GM12878 (cell line): ENCODE data around the gene GRIA4. TPM values are rescaled to one million over a fixed set of nuclear protein-coding genes. Genes with fewer than 3 reads are reported as not detected.

Experiments
- ATAC-seq: fragments of 200-7000 bp; cut with Tn5 transposase; 3 replicates; pipeline ENCODE4 v1.9.1; 2020; ENCODE audit warnings: mild to moderate bottlenecking, moderate library complexity
- BruUV-seq: library from RNA; stranded (reverse); fragments of 400-500 nt; replicated peaks from 2 replicates; lab custom pipeline; 2021; lab: Mats Ljungman, UMichigan
- CTCF ChIA-PET: fragments of 300-600 bp; sonication (Branson Sonifier 250); formaldehyde crosslinking; extraction: SDS; loops from one replicate; lab custom pipeline; 2021; ENCODE audit warnings: inconsistent platforms; lab: Yijun Ruan, JAX
- POLR2A ChIA-PET: fragments of 350-600 bp; formaldehyde crosslinking; extraction: SDS; loops from one replicate; lab custom pipeline; 2021; ENCODE audit warnings: inconsistent platforms; lab: Charles Lee
- RAD21 ChIA-PET: fragments of 300-600 bp; sonication (Branson Sonifier 250); formaldehyde crosslinking; loops from one replicate; lab custom pipeline; 2023; ENCODE audit warnings: antibody characterized with exemption; ENCODE audit not compliant: unreplicated experiment; lab: Charles Lee
- SMC1A ChIA-PET: fragments of 300-600 bp; sonication (Branson Sonifier 250); formaldehyde crosslinking; loops from one replicate; lab custom pipeline; 2023; ENCODE audit not compliant: unreplicated experiment, uncharacterized antibody; lab: Charles Lee
- DNase-seq: peaks from one replicate; pipeline ENCODE4 v3.0.0-alpha.2; 2011; ENCODE audit warnings: low read depth, low spot score
- FAIRE-seq: peaks from 3 replicates; lab custom pipeline; 2011; peaks lifted over from hg19 to GRCh38; lab: Jason Lieb, UNC
- H2AFZ ChIP-seq: 2 replicates; pipeline ENCODE4 v1.6.0; 2011; ENCODE audit warnings: low read depth, low read length, control low read depth; ENCODE audit not compliant: control insufficient read depth
- H3K27ac ChIP-seq: 2 replicates; pipeline ENCODE4 v1.5.1; 2011; ENCODE audit warnings: control low read depth; ENCODE audit not compliant: control insufficient read depth, insufficient read depth
- H3K27me3 ChIP-seq, 2 experiments: replicated peaks in 1 of 2; 2 replicates each; pipeline versions ENCODE4 v1.6.0 to v1.6.1; 2011; ENCODE audit warnings: low read length in 1 of 2; ENCODE audit not compliant: control insufficient read depth in 2 of 2, insufficient read depth in 2 of 2
- H3K36me3 ChIP-seq, 2 experiments: 2 replicates each; pipeline ENCODE4 v1.5.1; 2011; ENCODE audit warnings: low read length in 1 of 2; ENCODE audit not compliant: control insufficient read depth in 2 of 2, insufficient read depth in 2 of 2
- H3K4me1 ChIP-seq: 2 replicates; pipeline ENCODE4 v1.6.1; 2011; ENCODE audit warnings: mild to moderate bottlenecking, low read length, moderate library complexity, mixed read lengths; ENCODE audit not compliant: control insufficient read depth, insufficient read depth
- H3K4me2 ChIP-seq: 2 replicates; pipeline ENCODE4 v1.6.0; 2011; ENCODE audit warnings: control low read depth; ENCODE audit not compliant: control insufficient read depth, insufficient read depth
- H3K4me3 ChIP-seq: fragments of 200-600 bp; sonication (generic); 2 replicates; pipeline ENCODE4 v1.5.1; 2016
- H3K79me2 ChIP-seq: 2 replicates; pipeline ENCODE4 v1.6.0; 2011; ENCODE audit warnings: low read length; ENCODE audit not compliant: control insufficient read depth, insufficient read depth
- H3K9ac ChIP-seq: 2 replicates; pipeline ENCODE4 v1.8.0; 2011; ENCODE audit warnings: low read length, control low read depth, mixed read lengths; ENCODE audit not compliant: control insufficient read depth, insufficient read depth
- H3K9me3 ChIP-seq: replicated peaks from 3 replicates; pipeline ENCODE4 v1.5.1; 2011; ENCODE audit warnings: mild to moderate bottlenecking, low read length; ENCODE audit not compliant: control insufficient read depth, insufficient read depth
- H4K20me1 ChIP-seq: 2 replicates; pipeline ENCODE4 v1.6.0; 2011; ENCODE audit not compliant: control insufficient read depth, insufficient read depth
- ESRRA ChIP-seq: IDR thresholded peaks from 2 replicates; pipeline ENCODE4 v1.6.1; 2012; ENCODE audit warnings: mild to moderate bottlenecking, low read length, improper control_type of control experiment
- GATAD2B ChIP-seq: fragments of 450-650 bp; conservative IDR thresholded peaks from 2 replicates; pipeline ENCODE4 v1.6.1; 2017; ENCODE audit warnings: low read depth, mild to moderate bottlenecking, moderate library complexity
- IKZF2 ChIP-seq, 2 experiments: fragments of 450-650 bp; IDR thresholded peaks; 2 replicates each; pipeline ENCODE4 v1.6.1; 2017; ENCODE audit warnings: mild to moderate bottlenecking in 2 of 2, moderate library complexity in 2 of 2
- JUND ChIP-seq: IDR thresholded peaks from 2 replicates; pipeline ENCODE4 v1.6.1; 2012; ENCODE audit warnings: low read depth, mild to moderate bottlenecking, low read length, improper control_type of control experiment, moderate library complexity
- MYC ChIP-seq: IDR thresholded peaks from 2 replicates; pipeline ENCODE4 v1.6.1; 2011; ENCODE audit warnings: mild to moderate bottlenecking, low read length, moderate library complexity, inconsistent platforms; ENCODE audit not compliant: insufficient read depth, insufficient replicate concordance, insufficient read length, severe bottlenecking
- NBN ChIP-seq: fragments of 450-650 bp; IDR thresholded peaks from 2 replicates; pipeline ENCODE4 v1.6.1; 2016
- RCOR1 ChIP-seq: conservative IDR thresholded peaks from 2 replicates; pipeline ENCODE4 v1.6.1; 2012; ENCODE audit warnings: low read depth, low read length, improper control_type of control experiment
- SMC3 ChIP-seq: IDR thresholded peaks from 2 replicates; pipeline ENCODE4 v1.6.1; 2011; ENCODE audit warnings: low read length, improper control_type of control experiment, borderline replicate concordance
- SRF ChIP-seq, 2 experiments: IDR thresholded peaks; 2 replicates each; pipeline ENCODE4 v1.6.1; 2011; ENCODE audit warnings: low read depth in 2 of 2, low read length in 2 of 2, mild to moderate bottlenecking in 1 of 2, moderate library complexity in 1 of 2
- ZNF217 ChIP-seq: fragments of 450-650 bp; IDR thresholded peaks from 2 replicates; pipeline ENCODE4 v1.6.1; 2017; ENCODE audit warnings: antibody characterized with exemption, mild to moderate bottlenecking
- in situ Hi-C: fragments of 300-500 bp; cut with MboI; formaldehyde crosslinking; loops from 9 replicates; pipeline ENCODE4 v1.14.3; 2018; ENCODE audit warnings: mixed read lengths
- intact Hi-C: fragments of 100-400 bp; cut with micrococcal nuclease; formaldehyde crosslinking; loops from one replicate; pipeline ENCODE4 v1.14.2; 2022; ENCODE audit not compliant: unreplicated experiment
- polyA plus RNA-seq, 11 experiments: library from polyadenylated mRNA; depleted of rRNA in 4 of 11; unstranded in 6 of 11; stranded (reverse) in 5 of 11; fragments of >200 nt; fragmentation: Nextera tagmentation in 4 of 11; fragmentation: Illumina TruSeq in 1 of 11; extraction: Ambion mirVana in 4 of 11; extraction: Trizol in 1 of 11; gene quantifications; 1 replicate in 1 of 11; 2 replicates in 10 of 11; pipeline versions ENCODE4 v1.2.1 to v1.2.3, GENCODE V29; 2011 to 2016; ENCODE audit warnings: inconsistent platforms in 2 of 11, missing spikeins in 2 of 11, low read depth in 1 of 11
- total RNA-seq, 4 experiments: library from RNA; depleted of rRNA in 3 of 4; stranded (reverse); fragments of >200 nt in 3 of 4; fragmentation: Illumina TruSeq in 1 of 4; extraction: Trizol in 1 of 4; gene quantifications; 2 replicates each; pipeline versions ENCODE4 v1.2.1 to v1.2.3, GENCODE V29; 2013 to 2021
- TF ChIP-seq, protein P1 (sequence below): IDR thresholded peaks from 2 replicates; pipeline ENCODE4 v1.6.1; 2012; ENCODE audit warnings: mild to moderate bottlenecking, low read depth, low read length
- TF ChIP-seq, protein P2 (sequence below): fragments of 450-650 bp; IDR thresholded peaks from 2 replicates; pipeline ENCODE4 v1.6.1; 2016; ENCODE audit warnings: mild to moderate bottlenecking, moderate library complexity, borderline replicate concordance
- TF ChIP-seq, protein P3 (sequence below): IDR thresholded peaks from 2 replicates; pipeline ENCODE4 v1.6.1; 2011; ENCODE audit warnings: mild to moderate bottlenecking, low read depth, low read length, moderate library complexity; ENCODE audit not compliant: insufficient replicate concordance

Gene GRIA4
- total and polyA plus RNA-seq, 10 of the 15 experiments (the other 5 are each of a cell fraction or from before 2014, with no cell fraction given) = 0.04 TPM; not detected in 9

DNA sequence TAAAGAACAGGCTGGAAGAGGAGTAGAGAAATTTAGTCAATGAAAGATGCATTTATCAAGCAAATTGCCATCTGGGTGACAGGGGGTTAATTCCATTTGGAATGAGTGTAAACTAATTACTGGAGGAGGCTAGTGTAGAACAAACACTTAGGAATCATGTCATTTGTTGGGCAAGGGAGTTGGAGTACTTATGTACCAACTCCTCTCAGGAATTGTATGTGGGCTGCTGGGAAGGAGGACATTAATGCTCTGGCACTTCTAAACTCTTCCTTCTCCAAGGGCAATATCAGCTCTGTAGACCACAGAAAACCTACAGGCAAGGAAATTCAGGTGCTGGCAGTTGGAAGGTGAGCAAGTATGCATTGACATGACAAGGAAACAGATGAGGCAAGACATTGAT, 271.2 kb downstream of the GRIA4 start:
- ATAC-seq (no peak), FAIRE-seq (no peak), DNase-seq (no peak)
- BruUV-seq = no TSS peak
- Histone ChIP-seq H3K27ac (no peak overlapping the region), H3K9ac (no peak overlapping the region), H3K36me3 (no peaks in the 10 kb centered on the region), H2AFZ (no peak overlapping the region), H3K4me2 (no peak overlapping the region), H3K4me1 (no peaks in the 10 kb centered on the region), H3K4me3 (no peak overlapping the region), H4K20me1 (no peaks in the 10 kb centered on the region), H3K27me3 (no peaks in the 10 kb centered on the region), H3K9me3 (no peaks in the 10 kb centered on the region), H3K79me2 (no peaks in the 10 kb centered on the region)
- ChIA-PET SMC1A (no interaction called here), CTCF (no interaction called here), POLR2A (no interaction called here), RAD21 (no interaction called here)
- intact Hi-C loops (no loop called here), in situ Hi-C loops (no loop called here)
- TF ChIP-seq, protein P1, sequence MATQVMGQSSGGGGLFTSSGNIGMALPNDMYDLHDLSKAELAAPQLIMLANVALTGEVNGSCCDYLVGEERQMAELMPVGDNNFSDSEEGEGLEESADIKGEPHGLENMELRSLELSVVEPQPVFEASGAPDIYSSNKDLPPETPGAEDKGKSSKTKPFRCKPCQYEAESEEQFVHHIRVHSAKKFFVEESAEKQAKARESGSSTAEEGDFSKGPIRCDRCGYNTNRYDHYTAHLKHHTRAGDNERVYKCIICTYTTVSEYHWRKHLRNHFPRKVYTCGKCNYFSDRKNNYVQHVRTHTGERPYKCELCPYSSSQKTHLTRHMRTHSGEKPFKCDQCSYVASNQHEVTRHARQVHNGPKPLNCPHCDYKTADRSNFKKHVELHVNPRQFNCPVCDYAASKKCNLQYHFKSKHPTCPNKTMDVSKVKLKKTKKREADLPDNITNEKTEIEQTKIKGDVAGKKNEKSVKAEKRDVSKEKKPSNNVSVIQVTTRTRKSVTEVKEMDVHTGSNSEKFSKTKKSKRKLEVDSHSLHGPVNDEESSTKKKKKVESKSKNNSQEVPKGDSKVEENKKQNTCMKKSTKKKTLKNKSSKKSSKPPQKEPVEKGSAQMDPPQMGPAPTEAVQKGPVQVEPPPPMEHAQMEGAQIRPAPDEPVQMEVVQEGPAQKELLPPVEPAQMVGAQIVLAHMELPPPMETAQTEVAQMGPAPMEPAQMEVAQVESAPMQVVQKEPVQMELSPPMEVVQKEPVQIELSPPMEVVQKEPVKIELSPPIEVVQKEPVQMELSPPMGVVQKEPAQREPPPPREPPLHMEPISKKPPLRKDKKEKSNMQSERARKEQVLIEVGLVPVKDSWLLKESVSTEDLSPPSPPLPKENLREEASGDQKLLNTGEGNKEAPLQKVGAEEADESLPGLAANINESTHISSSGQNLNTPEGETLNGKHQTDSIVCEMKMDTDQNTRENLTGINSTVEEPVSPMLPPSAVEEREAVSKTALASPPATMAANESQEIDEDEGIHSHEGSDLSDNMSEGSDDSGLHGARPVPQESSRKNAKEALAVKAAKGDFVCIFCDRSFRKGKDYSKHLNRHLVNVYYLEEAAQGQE = no peak
- TF ChIP-seq, protein P2, sequence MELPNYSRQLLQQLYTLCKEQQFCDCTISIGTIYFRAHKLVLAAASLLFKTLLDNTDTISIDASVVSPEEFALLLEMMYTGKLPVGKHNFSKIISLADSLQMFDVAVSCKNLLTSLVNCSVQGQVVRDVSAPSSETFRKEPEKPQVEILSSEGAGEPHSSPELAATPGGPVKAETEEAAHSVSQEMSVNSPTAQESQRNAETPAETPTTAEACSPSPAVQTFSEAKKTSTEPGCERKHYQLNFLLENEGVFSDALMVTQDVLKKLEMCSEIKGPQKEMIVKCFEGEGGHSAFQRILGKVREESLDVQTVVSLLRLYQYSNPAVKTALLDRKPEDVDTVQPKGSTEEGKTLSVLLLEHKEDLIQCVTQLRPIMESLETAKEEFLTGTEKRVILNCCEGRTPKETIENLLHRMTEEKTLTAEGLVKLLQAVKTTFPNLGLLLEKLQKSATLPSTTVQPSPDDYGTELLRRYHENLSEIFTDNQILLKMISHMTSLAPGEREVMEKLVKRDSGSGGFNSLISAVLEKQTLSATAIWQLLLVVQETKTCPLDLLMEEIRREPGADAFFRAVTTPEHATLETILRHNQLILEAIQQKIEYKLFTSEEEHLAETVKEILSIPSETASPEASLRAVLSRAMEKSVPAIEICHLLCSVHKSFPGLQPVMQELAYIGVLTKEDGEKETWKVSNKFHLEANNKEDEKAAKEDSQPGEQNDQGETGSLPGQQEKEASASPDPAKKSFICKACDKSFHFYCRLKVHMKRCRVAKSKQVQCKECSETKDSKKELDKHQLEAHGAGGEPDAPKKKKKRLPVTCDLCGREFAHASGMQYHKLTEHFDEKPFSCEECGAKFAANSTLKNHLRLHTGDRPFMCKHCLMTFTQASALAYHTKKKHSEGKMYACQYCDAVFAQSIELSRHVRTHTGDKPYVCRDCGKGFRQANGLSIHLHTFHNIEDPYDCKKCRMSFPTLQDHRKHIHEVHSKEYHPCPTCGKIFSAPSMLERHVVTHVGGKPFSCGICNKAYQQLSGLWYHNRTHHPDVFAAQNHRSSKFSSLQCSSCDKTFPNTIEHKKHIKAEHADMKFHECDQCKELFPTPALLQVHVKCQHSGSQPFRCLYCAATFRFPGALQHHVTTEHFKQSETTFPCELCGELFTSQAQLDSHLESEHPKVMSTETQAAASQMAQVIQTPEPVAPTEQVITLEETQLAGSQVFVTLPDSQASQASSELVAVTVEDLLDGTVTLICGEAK = no peak
- no peak for TF ChIP-seq RCOR1
- no peak for TF ChIP-seq GATAD2B
- no peak for TF ChIP-seq SRF (IDR thresholded peaks at IDR 0.05; ENCODE audit: low read depth in 2 of 2, low read length in 2 of 2)
- no peak for TF ChIP-seq NBN
- TF ChIP-seq IKZF2 (IDR thresholded peaks at IDR 0.05) = no peak
- no peak for TF ChIP-seq MYC
- TF ChIP-seq, protein P3, sequence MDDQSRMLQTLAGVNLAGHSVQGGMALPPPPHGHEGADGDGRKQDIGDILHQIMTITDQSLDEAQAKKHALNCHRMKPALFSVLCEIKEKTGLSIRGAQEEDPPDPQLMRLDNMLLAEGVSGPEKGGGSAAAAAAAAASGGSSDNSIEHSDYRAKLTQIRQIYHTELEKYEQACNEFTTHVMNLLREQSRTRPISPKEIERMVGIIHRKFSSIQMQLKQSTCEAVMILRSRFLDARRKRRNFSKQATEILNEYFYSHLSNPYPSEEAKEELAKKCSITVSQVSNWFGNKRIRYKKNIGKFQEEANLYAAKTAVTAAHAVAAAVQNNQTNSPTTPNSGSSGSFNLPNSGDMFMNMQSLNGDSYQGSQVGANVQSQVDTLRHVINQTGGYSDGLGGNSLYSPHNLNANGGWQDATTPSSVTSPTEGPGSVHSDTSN = no peak
- no peak for TF ChIP-seq ZNF217
- TF ChIP-seq ESRRA = no peak
- TF ChIP-seq SMC3 = no peak
- no peak for TF ChIP-seq JUND
